HG03439 (cell line): ENCODE measurements around the gene BMS1.
"Not testable (repeated sequence)": the region's sequence is repeated elsewhere in the genome, so short reads cannot be mapped to it uniquely, and the experiment has no call there.

ENCODE experiments used
- ATAC-seq: cut with Tn5 transposase; IDR thresholded peaks from one replicate; pipeline ENCODE4 v1.9.1; 2021; ENCODE audit warnings: mild to moderate bottlenecking, moderate library complexity; ENCODE audit not compliant: unreplicated experiment

BMS1 gene

GRCh38 chr10:42783181-42783549 is 570 bp downstream of the BMS1 start:
- no peak for ATAC-seq

GRCh38 chr10:42785759-42786158 is 3.2 kb downstream of the BMS1 start:
- ATAC-seq = no peak

GRCh38 chr10:42790835-42791234 is 8.2 kb downstream of the BMS1 start:
- no peak for ATAC-seq

- ATAC-seq = no peak
These were observed 13.1 kb downstream of the BMS1 start for GRCh38 chr10:42795701-42796100.

GRCh38 chr10:42801135-42801534 is 18.5 kb downstream of the BMS1 start:
- no peak for ATAC-seq

- no peak for ATAC-seq
These were observed 20.3 kb downstream of the BMS1 start for GRCh38 chr10:42802876-42803275.

GRCh38 chr10:42809676-42810075 is 27.1 kb downstream of the BMS1 start:
- ATAC-seq = no peak

- no peak for ATAC-seq
These were observed 29.4 kb downstream of the BMS1 start for GRCh38 chr10:42812028-42812427.

GRCh38 chr10:42813989-42814687 is 31.5 kb downstream of the BMS1 start:
- not testable (repeated sequence) for ATAC-seq

GRCh38 chr10:42816334-42816733 is 33.7 kb downstream of the BMS1 start:
- ATAC-seq = not testable (repeated sequence)

GRCh38 chr10:42816912-42817311 is 34.3 kb downstream of the BMS1 start:
- ATAC-seq = no peak

GRCh38 chr10:42817417-42817816 is 34.8 kb downstream of the BMS1 start:
- not testable (repeated sequence) for ATAC-seq

- not testable (repeated sequence) for ATAC-seq
These were observed 44.2 kb downstream of the BMS1 start for GRCh38 chr10:42826759-42827158.

GRCh38 chr10:42827201-42827600 is 44.6 kb downstream of the BMS1 start:
- no peak for ATAC-seq

- ATAC-seq = not testable (repeated sequence)
These were observed 45.8 kb downstream of the BMS1 start for GRCh38 chr10:42828391-42828790.

GRCh38 chr10:42830237-42830636 is 47.6 kb downstream of the BMS1 start:
- no peak for ATAC-seq

- no peak for ATAC-seq
These were observed 53.5 kb downstream of the BMS1 start for GRCh38 chr10:42836096-42836495.

- no peak for ATAC-seq
These were observed 54.3 kb downstream of the BMS1 start for GRCh38 chr10:42836771-42837468.

- ATAC-seq = not testable (repeated sequence)
These were observed 62.2 kb downstream of the BMS1 start for GRCh38 chr10:42844810-42845209.

GRCh38 chr10:42847261-42847660 is 64.7 kb downstream of the BMS1 start:
- ATAC-seq = not testable (repeated sequence)

GRCh38 chr10:42850931-42851330 is 68.3 kb downstream of the BMS1 start:
- ATAC-seq = no peak

GRCh38 chr10:42859256-42859655 is 76.7 kb downstream of the BMS1 start:
- no peak for ATAC-seq
